ENCODE results near the gene ZFYVE9.

The ZFYVE9 gene

GRCh38 chr1:52234014-52234413 lies 92.1 kb downstream of the ZFYVE9 start:
- no peak overlapping the region for H3K27ac Mint-ChIP-seq
- H3K9me3 Mint-ChIP-seq = no peaks in the 10 kb centered on the region
- TF ChIP-seq CTCF (IDR thresholded peaks at IDR 0.05; ENCODE audit: unreplicated experiment in 3 of 3) = no peak
- H3K36me3 Mint-ChIP-seq (ENCODE audit: low read depth) = peaks cover 17% of the 10 kb centered on the region
- no peak overlapping the region for H3K4me3 Mint-ChIP-seq
- no peaks in the 10 kb centered on the region for H3K4me1 Mint-ChIP-seq
- H3K27me3 Mint-ChIP-seq (ENCODE audit: low read depth) = no peaks in the 10 kb centered on the region

DNA sequence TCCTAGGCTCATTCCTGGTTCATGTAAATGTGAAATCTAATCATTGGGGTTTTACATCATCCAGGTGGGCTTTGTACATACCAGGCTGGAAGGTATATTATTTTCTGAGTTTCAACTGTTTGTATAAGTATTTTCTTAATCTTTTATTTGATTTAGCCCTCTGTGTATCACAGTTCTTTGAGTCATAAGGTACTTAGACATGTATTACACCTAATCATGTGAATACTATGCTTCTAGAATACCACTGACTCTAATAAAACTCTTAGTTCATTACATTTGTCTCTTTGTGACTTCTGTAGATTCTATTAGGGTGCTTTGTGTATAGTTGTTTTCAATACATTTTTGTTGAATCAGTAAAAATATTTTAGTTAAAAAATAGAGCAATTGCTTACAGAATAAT lies 92.8 kb downstream of the ZFYVE9 start:
- Mint-ChIP-seq H3K9me3 (no peaks in the 10 kb centered on the region), H3K27me3 (ENCODE audit: low read depth) (no peaks in the 10 kb centered on the region), H3K27ac (no peak overlapping the region), H3K4me1 (no peaks in the 10 kb centered on the region), H3K36me3 (ENCODE audit: low read depth) (peaks cover 17% of the 10 kb centered on the region), H3K4me3 (no peak overlapping the region)
- TF ChIP-seq CTCF (IDR thresholded peaks at IDR 0.05; ENCODE audit: unreplicated experiment in 3 of 3) = no peak

GRCh38 chr1:52235646-52236045 lies 93.8 kb downstream of the ZFYVE9 start:
- Mint-ChIP-seq H3K27ac (no peak overlapping the region), H3K4me3 (no peak overlapping the region), H3K9me3 (no peaks in the 10 kb centered on the region), H3K27me3 (ENCODE audit: low read depth) (no peaks in the 10 kb centered on the region), H3K36me3 (ENCODE audit: low read depth) (peaks cover 17% of the 10 kb centered on the region), H3K4me1 (no peaks in the 10 kb centered on the region)
- TF ChIP-seq CTCF (IDR thresholded peaks at IDR 0.05; ENCODE audit: unreplicated experiment in 3 of 3) = no peak

DNA sequence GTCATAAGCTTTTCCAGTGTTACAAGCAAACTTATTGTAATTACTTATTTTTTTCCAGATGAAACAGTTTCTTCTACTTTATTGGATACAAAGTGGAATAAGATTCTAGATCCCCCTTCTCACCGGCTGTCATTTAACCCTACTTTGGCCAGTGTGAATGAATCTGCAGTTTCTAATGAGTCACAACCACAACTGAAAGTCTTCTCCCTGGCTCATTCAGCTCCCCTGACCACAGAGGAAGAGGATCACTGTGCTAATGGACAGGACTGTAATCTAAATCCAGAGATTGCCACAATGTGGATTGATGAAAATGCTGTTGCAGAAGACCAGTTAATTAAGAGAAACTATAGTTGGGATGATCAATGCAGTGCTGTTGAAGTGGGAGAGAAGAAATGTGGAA lies 95.5 kb downstream of the ZFYVE9 start:
- Mint-ChIP-seq H3K27ac (no peak overlapping the region), H3K9me3 (no peaks in the 10 kb centered on the region), H3K4me3 (no peak overlapping the region), H3K36me3 (ENCODE audit: low read depth) (peaks cover 17% of the 10 kb centered on the region), H3K27me3 (ENCODE audit: low read depth) (no peaks in the 10 kb centered on the region), H3K4me1 (no peaks in the 10 kb centered on the region)
- no peak for TF ChIP-seq CTCF (IDR thresholded peaks at IDR 0.05; ENCODE audit: unreplicated experiment in 3 of 3)

- Mint-ChIP-seq H3K9me3 (no peaks in the 10 kb centered on the region), H3K27ac (no peak overlapping the region), H3K4me3 (no peak overlapping the region), H3K4me1 (no peaks in the 10 kb centered on the region), H3K27me3 (ENCODE audit: low read depth) (no peaks in the 10 kb centered on the region), H3K36me3 (ENCODE audit: low read depth) (peaks cover 17% of the 10 kb centered on the region)
- no peak for TF ChIP-seq CTCF (IDR thresholded peaks at IDR 0.05; ENCODE audit: unreplicated experiment in 3 of 3)
These were observed 96.6 kb downstream of the ZFYVE9 start for GRCh38 chr1:52238474-52238873.

DNA sequence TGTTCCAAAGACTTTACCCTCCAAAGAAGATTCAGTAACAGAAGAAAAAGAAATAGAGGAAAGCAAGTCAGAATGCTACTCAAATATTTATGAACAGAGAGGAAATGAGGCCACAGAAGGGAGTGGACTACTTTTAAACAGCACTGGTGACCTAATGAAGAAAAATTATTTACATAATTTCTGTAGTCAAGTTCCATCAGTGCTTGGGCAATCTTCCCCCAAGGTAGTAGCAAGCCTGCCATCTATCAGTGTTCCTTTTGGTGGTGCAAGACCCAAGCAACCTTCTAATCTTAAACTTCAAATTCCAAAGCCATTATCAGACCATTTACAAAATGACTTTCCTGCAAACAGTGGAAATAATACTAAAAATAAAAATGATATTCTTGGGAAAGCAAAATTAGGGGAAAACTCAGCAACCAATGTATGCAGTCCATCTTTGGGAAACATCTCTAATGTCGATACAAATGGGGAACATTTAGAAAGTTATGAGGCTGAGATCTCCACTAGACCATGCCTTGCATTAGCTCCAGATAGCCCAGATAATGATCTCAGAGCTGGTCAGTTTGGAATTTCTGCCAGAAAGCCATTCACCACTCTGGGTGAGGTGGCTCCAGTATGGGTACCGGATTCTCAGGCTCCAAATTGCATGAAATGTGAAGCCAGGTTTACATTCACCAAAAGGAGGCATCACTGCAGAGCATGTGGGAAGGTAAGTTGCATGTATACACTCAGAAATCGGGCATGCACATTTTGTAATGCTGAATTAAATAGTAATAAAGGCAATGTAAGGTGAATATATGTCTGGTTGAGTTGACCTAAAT lies 97.2 kb downstream of the ZFYVE9 start:
- Mint-ChIP-seq H3K9me3 (no peaks in the 10 kb centered on the region), H3K27ac (no peak overlapping the region), H3K36me3 (ENCODE audit: low read depth) (peaks cover 17% of the 10 kb centered on the region), H3K4me1 (no peaks in the 10 kb centered on the region), H3K4me3 (no peak overlapping the region), H3K27me3 (ENCODE audit: low read depth) (no peaks in the 10 kb centered on the region)
- TF ChIP-seq CTCF (IDR thresholded peaks at IDR 0.05; ENCODE audit: unreplicated experiment in 3 of 3) = no peak
